D341Med (cell line): ENCODE measurements around the gene TUT4.

Source experiments
- DNase-seq: peaks from one replicate; pipeline ENCODE4 v3.0.0; 2012; ENCODE audit warnings: low spot score

Gene TUT4

DNA sequence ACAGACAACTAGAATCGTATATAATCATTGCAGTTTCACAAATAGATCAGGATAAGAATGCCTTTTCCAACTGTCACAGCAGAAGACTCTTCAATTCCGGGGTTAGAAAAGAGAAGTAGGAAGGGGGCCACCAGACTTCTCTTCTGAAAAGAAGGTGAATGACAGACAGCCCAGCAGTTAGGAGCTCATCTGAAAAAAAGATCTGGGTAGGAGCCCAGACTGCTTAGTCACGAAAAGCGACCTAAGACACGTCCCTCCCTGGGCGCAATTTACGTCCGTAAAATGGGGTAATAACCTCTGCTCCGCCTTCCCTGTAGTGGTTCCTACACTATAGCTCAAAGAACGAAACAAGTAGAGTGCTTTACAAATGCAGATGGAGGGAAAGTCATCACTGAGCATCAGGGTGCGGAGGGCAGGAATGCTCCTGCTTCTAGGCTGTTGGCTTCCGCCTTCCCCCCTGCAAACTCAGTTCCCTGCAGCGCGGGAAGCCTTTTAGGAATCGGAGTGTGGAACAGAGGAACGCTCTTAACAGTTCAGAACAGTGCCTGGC, 149.3 kb downstream of the TUT4 start:
- DNase-seq: no peak

DNA sequence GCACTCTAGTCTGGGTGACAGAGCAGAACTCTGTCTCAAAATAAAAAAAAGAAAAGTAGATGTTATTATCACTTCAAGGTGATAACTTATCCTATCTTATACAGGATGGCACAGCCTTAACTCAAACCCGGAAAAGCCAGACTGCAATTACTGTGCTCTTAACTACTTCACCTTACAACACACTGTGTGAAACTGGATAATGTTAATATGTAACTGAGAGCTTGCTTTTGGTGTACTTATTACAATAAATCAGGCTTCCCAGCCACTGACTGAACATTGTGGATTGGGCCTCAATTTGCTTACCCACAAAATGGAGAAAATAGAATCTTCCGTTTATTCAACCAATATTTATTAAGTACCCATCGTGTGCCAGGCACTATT, 150.0 kb downstream of the TUT4 start:
- no peak for DNase-seq

DNA sequence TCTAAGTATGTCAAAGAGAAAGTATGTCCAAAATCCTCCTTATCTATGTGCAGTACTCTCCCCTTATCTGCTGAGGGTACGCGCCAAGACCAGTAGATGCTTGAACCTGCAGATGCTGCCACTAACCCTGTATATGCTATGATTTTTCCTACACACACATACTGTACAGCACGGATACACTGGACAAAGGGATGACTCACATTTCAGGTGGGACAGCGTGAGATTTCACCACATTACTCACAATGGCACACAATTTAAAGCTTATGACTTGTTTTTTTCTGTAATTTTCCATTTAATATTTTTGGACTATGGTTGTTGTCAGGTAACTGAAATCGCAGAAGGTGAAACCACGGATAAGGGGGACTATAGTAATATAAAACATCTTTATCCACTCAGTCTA, 152.8 kb downstream of the TUT4 start:
- no peak for DNase-seq

DNA sequence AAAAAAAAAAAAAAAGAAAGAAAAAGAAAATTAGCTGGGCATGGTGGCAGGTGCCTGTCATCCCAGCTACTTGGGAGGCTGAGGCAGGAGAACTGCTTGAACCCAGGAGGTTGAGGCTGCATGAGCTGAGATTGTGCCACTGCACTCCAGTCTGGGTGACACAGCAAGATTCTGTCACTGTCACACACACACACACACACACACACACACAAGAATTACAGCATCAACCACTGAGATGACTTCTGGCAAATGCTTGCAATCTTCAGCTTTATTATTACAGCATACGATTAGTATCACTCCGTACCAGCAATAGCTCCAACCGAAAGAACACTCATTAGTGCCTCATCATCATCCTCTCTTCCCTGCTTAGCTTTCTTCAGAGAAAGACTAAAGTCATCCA, 153.3 kb downstream of the TUT4 start:
- DNase-seq: no peak

DNA sequence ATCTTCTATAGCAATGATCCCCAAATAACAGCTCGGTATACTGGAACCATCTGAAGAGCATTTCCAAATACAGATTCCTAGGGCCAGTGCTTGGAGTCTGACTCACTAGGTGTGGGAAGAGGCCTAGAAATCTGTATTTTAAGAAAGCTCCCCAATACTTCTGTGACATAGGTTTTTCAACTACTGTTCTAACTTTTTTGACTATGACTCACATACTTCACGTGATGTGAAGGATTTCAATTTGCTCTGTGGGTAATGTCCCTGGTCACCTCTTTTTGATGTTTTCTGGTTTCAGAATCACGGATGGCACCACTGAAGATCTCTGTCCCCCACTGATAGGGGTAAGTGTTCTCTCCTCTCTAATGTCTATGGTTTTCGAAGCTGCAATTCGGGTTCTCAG, 159.7 kb downstream of the TUT4 start:
- DNase-seq: no peak

DNA sequence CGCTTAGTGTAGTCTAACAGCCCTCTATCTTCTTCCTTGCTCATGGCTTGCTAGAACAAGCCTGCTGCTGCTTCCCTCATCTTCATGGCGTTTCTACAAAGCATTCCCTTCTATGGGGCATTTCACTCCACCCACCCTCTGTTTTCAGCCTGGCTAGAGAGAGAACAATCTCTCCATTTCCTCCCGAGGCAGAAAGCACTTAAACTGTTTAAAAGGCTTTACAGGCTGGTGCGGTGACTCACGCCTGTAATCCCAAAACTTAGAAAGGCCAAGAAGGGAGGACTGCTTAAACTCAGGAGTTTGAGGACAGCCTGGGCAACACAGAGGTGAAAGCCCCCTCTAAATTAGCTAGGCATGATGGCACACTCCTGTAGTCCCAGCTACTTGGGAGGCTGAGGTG, 166.4 kb downstream of the TUT4 start:
- DNase-seq: no peak

DNA sequence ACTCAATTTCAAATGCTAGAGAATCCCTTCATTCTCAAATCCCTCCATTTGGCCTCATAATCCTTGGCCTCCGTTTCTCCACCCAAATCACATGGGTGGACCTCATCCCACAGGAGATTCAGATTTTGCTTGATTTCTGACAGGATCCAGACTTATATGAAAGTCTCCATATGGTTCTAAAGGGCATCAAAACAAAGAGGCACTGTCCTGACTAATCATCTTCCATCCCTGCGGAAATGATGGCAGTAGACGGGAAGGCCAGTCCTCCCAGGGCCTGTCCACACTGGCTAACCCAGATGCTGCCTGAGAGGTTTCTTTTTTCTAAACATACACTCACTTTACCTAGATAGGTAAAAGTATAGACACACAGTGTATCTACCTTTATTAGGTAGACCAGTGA, 167.5 kb downstream of the TUT4 start:
- no peak for DNase-seq
